Measurements from ENCODE around the gene NTMT1. TPM values are rescaled to one million over a fixed set of nuclear protein-coding genes. Genes with fewer than 3 reads are reported as not detected.
A peak's percentile ranks its signal among the peaks of the same experiment; 100 is the strongest.

The NTMT1 gene
- total and polyA plus RNA-seq, 9 of the 15 experiments (the other 6 are each of a cell fraction or from before 2014, with no cell fraction given) = 42.1 to 116 (median 74.7) TPM

DNA sequence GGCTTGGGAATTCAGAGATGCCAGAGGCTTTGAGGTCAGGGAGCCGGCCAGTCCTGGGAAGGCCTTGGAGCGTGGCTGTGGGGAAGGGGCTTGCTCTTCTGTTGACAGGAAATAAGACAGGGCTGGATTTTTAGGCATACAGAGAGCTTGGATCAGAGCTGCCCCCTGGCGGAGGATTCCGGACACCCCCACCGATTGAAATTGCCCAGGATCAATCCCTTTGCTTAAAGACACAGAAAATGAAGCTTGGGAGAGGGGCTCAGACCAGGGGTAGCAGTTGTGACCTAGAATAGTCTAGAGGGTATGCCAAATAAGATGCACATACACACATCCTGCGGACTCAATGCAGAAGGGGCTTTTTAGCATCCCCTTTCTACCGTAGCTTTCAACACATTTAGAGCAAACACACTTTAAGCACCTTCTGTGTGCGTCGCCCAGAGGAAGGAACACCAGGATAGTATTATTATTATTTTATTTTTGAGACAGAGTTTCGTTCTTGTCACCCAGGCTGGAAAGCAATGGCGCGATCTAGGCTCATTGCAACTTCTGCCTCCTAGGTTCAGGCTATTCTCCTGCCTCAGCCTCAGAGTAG is 1.7 kb upstream of the NTMT1 start:
- POLR2A ChIA-PET = interaction anchor here (0.6 to 2.8 kb wide), 9 partner anchors 10 to 532 kb away, joined by 3 to 18 read pairs (median 4); no protein-coding TSS in a partner anchor
- peak; percentile 76 for FAIRE-seq
- in situ Hi-C loops (cut with MboI) = loop anchor here (25.0 kb wide), 1 partner anchor 287 kb away; no protein-coding TSS in a partner anchor
- TF ChIP-seq RAD21 (CRISPR knock-in tag; conservative IDR thresholded peaks at IDR 0.05 in 1 of 2, IDR thresholded peaks at IDR 0.05 in 1 of 2) = peak; percentile 41 to 64; a peak in 3 of 4 replicates
- TF ChIP-seq PTBP1 (IDR thresholded peaks at IDR 0.05; ENCODE audit: low read depth, low read length) = no peak
- TF ChIP-seq NFXL1 (CRISPR knock-in tag; IDR thresholded peaks at IDR 0.05) = no peak
- TF ChIP-seq SMC3 (conservative IDR thresholded peaks at IDR 0.05; ENCODE audit: insufficient read depth, low read depth, low read length) = peak; percentile 65
- TF ChIP-seq FUS (optimal IDR thresholded peaks at IDR 0.05; ENCODE audit: low read depth, low read length) = no peak
- no peak for TF ChIP-seq MTF1 (CRISPR knock-in tag; IDR thresholded peaks at IDR 0.05; ENCODE audit: borderline replicate concordance)
- TF ChIP-seq, protein P1, sequence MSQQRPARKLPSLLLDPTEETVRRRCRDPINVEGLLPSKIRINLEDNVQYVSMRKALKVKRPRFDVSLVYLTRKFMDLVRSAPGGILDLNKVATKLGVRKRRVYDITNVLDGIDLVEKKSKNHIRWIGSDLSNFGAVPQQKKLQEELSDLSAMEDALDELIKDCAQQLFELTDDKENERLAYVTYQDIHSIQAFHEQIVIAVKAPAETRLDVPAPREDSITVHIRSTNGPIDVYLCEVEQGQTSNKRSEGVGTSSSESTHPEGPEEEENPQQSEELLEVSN (IDR thresholded peaks at IDR 0.05; ENCODE audit: borderline replicate concordance in 1 of 2, extremely low read depth in 1 of 2, insufficient read depth in 1 of 2, insufficient read length in 1 of 2, low read depth in 1 of 2, low read length in 1 of 2, poor library complexity in 1 of 2, severe bottlenecking in 1 of 2) = no peak
- no peak for TF ChIP-seq CBFA2T2 (conservative IDR thresholded peaks at IDR 0.05)
- TF ChIP-seq, protein P2, sequence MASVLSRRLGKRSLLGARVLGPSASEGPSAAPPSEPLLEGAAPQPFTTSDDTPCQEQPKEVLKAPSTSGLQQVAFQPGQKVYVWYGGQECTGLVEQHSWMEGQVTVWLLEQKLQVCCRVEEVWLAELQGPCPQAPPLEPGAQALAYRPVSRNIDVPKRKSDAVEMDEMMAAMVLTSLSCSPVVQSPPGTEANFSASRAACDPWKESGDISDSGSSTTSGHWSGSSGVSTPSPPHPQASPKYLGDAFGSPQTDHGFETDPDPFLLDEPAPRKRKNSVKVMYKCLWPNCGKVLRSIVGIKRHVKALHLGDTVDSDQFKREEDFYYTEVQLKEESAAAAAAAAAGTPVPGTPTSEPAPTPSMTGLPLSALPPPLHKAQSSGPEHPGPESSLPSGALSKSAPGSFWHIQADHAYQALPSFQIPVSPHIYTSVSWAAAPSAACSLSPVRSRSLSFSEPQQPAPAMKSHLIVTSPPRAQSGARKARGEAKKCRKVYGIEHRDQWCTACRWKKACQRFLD (CRISPR knock-in tag; IDR thresholded peaks at IDR 0.05) = peak; percentile 30; the same call in 1 of the 2 replicates
- TF ChIP-seq, protein P3, sequence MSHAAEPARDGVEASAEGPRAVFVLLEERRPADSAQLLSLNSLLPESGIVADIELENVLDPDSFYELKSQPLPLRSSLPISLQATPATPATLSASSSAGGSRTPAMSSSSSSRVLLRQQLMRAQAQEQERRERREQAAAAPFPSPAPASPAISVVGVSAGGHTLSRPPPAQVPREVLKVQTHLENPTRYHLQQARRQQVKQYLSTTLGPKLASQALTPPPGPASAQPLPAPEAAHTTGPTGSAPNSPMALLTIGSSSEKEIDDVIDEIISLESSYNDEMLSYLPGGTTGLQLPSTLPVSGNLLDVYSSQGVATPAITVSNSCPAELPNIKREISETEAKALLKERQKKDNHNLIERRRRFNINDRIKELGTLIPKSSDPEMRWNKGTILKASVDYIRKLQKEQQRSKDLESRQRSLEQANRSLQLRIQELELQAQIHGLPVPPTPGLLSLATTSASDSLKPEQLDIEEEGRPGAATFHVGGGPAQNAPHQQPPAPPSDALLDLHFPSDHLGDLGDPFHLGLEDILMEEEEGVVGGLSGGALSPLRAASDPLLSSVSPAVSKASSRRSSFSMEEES (CRISPR knock-in tag; IDR thresholded peaks at IDR 0.05) = no peak
- TF ChIP-seq, protein P4, sequence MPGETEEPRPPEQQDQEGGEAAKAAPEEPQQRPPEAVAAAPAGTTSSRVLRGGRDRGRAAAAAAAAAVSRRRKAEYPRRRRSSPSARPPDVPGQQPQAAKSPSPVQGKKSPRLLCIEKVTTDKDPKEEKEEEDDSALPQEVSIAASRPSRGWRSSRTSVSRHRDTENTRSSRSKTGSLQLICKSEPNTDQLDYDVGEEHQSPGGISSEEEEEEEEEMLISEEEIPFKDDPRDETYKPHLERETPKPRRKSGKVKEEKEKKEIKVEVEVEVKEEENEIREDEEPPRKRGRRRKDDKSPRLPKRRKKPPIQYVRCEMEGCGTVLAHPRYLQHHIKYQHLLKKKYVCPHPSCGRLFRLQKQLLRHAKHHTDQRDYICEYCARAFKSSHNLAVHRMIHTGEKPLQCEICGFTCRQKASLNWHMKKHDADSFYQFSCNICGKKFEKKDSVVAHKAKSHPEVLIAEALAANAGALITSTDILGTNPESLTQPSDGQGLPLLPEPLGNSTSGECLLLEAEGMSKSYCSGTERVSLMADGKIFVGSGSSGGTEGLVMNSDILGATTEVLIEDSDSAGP (CRISPR knock-in tag; IDR thresholded peaks at IDR 0.05) = no peak
- TF ChIP-seq ETV1 (tag; conservative IDR thresholded peaks at IDR 0.05; ENCODE audit: low read depth) = 0 out of 2 replicates have a peak, but pooled peaks have one; percentile 25

More for the DNA sequence above, 1.7 kb upstream of the NTMT1 start:
- Histone ChIP-seq H3K4me3 (no peak overlapping the region), H4K20me1 (replicated peaks; ENCODE audit: control insufficient read depth, insufficient read depth, low read length) (peaks cover 26% of the 10 kb centered on the region), H3K4me1 (replicated peaks in 1 of 2; ENCODE audit: control insufficient read depth in 2 of 2, insufficient read depth in 2 of 2, low read length in 2 of 2) (peaks cover 28 to 48% of the 10 kb centered on the region in 2 experiments), H3K79me2 (ENCODE audit: control insufficient read depth, insufficient read depth, low read length) (peaks cover 33% of the 10 kb centered on the region), H3K9me3 (replicated peaks; ENCODE audit: control insufficient read depth, insufficient read depth, low read depth, low read length) (no peaks in the 10 kb centered on the region), H3K36me3 (ENCODE audit: control insufficient read depth, insufficient read depth, low read length) (peaks cover 20% of the 10 kb centered on the region), H3K27me3 (ENCODE audit: control insufficient read depth in 2 of 2, insufficient read depth in 2 of 2, low read length in 2 of 2) (peaks cover 0 to 15% of the 10 kb centered on the region in 2 experiments; a peak in 2 of 5 replicates), H2AFZ (ENCODE audit: low read depth, low read length) (peak overlapping the region; percentile 88), H3K9me1 (ENCODE audit: control insufficient read depth, insufficient read depth, low read length) (no peaks in the 10 kb centered on the region), H3K9ac (ENCODE audit: insufficient read depth in 1 of 2, low read depth in 2 of 2, low read length in 2 of 2) (no peak overlapping the region), H3K27ac (ENCODE audit: extremely low read depth, low read depth, low read length) (no peak overlapping the region), H3K4me2 (ENCODE audit: insufficient read depth, low read length) (no peak overlapping the region)
- ATAC-seq = peak; percentile 53
- CTCF ChIA-PET (ENCODE audit: low intra/inter-chr PET ratio) = interaction anchor here (1.7 to 1.9 kb wide), 2 partner anchors 13 to 493 kb away, joined by 8 to 11 read pairs; no protein-coding TSS in a partner anchor
- intact Hi-C loops (cut with micrococcal nuclease) = loop anchor here (1.0 kb wide), 2 partner anchors 13 to 485 kb away; no protein-coding TSS in a partner anchor
- BruUV-seq (replicated peaks) = no TSS peak
- peak; percentile 54 to 79 (median 68) for DNase-seq (ENCODE audit: extremely low read depth in 1 of 4, low spot score in 3 of 4)
- WGBS (ENCODE audit: insufficient coverage, low coverage, missing lambda C conversion rate) = 25% methylated on average over 11 of the region's 12 CpGs

All from K562 (cell line).